GM19025 (cell line): ENCODE results near the gene INIP.
"Not testable (repeated sequence)": the region's sequence is repeated elsewhere in the genome, so short reads cannot be mapped to it uniquely, and the experiment has no call there.

ENCODE experiments used
- ATAC-seq: cut with Tn5 transposase; IDR thresholded peaks from one replicate; pipeline ENCODE4 v1.9.1; 2021; ENCODE audit warnings: mild to moderate bottlenecking, low read depth, moderate library complexity; ENCODE audit not compliant: unreplicated experiment

Gene INIP

GRCh38 chr9:112677040-112677439 is 40.9 kb downstream of the INIP start:
- no peak for ATAC-seq

DNA sequence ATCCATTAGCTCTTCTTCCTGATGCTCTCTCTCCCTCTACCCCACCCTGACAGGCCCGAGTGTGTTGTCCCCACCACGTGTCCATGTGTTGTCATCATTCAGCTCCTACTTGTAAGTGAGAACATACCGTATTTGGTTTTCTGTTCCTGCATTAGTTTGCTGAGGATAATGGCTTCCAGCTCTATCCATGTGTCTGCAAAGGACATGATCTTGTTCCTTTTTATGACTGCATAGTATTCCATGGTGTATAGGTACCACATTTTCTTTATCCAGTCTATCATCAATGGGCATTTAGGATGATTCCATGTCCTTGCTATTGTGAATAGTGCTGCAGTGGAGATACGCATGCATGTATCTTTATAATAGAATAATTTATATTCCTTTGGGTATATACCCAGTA is 44.7 kb downstream of the INIP start:
- not testable (repeated sequence) for ATAC-seq

- no peak for ATAC-seq
Measured at GRCh38 chr9:112670991-112671625, 46.8 kb downstream of the INIP start.

- no peak for ATAC-seq
Measured at GRCh38 chr9:112669326-112669725, 48.6 kb downstream of the INIP start.

DNA sequence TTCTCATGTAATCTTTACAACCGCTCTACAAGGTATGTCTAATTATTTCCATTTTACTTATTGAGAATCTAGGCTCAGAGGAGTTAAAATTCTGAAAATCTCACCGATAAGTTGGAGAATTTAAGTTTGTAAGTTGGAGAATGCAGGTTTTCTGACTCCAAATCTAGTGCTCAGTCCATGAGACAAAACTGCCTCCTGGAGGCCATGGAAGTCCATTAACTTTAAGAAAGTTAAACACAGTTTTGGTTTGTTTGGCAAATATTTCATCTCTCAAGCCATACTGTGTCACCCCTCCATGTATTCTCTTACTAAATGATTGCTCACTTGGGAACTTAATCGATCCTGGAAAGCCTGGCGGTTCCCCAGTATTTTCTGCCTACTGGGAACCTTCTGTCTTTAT is 52.6 kb downstream of the INIP start:
- ATAC-seq = no peak

DNA sequence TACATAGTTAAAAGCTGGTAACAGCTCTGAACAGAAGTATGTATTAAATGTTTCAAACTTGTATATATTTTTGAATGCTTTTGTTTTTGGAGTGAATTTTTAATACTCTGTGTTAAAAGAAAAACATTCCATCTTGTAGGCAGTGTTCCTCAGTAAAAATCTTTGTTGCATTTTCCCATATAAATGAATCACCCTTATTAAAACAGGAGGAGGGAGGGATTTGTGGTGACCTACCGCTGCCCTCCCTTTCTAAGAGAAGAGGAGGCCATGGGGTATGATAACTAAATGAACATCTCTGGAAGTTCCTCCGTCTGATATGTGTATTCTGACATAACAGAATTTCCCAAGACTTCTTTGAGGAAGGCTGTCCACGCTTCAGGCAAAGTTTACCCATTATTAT is 53.4 kb downstream of the INIP start:
- no peak for ATAC-seq

DNA sequence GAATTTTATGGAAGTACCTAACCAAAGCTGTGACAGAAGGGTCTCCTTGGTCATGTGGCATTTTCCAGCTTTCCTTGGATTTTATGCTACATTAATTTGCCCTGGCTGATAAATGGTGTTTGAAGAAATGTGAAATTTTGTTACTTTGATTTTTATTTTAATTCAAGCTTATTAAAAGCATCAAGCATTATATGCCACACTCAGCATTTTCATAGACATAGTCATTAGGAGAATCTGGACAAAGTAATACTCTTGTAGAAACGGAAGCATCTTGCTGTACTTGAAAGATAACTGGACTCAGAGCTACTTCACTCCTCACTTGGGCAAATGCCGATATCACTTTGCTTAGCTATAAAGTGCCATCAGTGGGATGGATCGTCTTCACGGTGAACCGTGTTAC is 54.2 kb downstream of the INIP start:
- ATAC-seq = no peak

DNA sequence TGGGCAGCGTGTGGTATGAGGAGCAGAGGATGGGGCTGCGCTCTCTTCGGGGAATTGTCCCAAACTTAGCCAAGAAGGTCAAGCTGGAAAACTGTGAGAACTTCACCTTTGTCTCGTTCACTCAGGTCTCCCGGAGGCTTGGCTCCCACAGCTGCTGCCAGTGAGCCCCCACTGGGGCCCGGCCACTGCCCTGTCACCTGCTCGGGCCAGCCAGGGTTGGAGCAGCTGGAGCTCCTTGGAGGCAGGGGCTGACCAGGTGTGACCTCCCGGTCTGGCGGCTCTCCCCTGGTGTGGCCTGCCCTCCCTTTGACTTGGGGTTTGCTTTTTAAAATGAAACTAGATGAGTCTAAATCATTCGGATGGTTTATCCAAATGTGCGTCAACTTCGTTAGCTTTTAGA is 58.0 kb downstream of the INIP start:
- ATAC-seq = no peak

DNA sequence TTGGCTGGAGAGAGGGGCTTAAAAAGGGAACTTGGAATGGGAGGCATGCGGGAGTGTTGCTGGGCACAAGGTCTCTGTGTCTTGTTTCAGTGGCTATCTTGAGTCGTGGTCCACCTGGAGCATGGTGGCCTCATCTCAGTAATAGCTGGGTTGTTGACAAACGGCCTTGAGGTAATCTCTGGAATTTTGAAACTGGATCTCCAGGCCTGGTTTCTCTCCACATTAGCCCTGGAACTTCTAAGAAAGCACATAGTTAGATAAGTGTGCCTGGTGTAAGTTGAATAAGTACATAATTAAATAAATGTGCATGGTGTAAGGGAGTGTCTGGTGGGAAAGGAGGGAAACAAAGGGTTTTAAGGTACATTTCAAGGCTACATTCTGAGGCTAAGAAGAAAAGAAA is 62.2 kb downstream of the INIP start:
- no peak for ATAC-seq

- ATAC-seq = no peak
Measured at GRCh38 chr9:112654282-112654681, 63.6 kb downstream of the INIP start.

DNA sequence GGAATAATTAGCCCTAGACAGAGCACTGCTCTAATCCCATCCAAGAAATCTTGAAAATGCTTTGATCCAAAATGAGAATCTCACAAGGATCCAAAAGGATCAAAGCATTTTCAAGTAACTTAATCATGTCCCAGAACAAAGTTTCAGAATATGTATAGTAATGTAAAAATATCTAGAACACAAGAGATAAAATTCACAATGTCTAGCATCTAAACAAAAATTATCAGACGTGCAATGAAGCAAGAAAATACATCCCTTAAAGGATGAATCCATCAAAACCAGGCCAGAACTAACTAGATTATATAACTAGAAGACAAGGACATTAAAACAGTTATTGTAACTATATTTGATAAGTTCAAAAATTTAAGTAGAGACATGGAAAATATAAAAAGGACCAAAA is 69.3 kb downstream of the INIP start:
- ATAC-seq = no peak

GRCh38 chr9:112647596-112647995 is 70.3 kb downstream of the INIP start:
- ATAC-seq = no peak

GRCh38 chr9:112642126-112642525 is 75.8 kb downstream of the INIP start:
- ATAC-seq = no peak

DNA sequence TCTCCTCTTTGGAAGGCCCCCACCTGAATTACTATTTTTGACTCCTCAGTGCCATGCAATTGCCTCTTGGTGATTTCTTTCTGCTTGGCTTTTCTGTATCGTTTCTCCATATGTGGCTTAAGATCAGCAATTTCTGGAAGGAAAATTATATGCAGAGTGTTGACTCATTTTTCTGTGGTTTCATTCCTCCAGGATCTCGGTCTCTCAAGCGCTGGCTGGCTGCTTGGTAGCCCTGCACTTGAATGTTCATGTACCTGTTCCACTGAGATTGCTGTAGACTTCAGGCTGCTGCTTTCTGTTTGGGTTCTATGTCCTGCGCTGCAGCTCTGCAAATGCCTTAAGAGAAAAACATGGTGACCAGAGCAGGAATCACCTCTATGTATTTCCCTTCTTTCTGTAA is 77.6 kb downstream of the INIP start:
- ATAC-seq = no peak
